SHP77 treated with DMSO at 0.1 percent for 48 hours (cell line): ENCODE results near the gene EIF4G3.
A peak's percentile ranks its signal among the peaks of the same experiment; 100 is the strongest.

Experiments
- DNase-seq: peaks from one replicate; lab custom pipeline; 2025; lab: John Stamatoyannopoulos, UW

Gene EIF4G3

DNA sequence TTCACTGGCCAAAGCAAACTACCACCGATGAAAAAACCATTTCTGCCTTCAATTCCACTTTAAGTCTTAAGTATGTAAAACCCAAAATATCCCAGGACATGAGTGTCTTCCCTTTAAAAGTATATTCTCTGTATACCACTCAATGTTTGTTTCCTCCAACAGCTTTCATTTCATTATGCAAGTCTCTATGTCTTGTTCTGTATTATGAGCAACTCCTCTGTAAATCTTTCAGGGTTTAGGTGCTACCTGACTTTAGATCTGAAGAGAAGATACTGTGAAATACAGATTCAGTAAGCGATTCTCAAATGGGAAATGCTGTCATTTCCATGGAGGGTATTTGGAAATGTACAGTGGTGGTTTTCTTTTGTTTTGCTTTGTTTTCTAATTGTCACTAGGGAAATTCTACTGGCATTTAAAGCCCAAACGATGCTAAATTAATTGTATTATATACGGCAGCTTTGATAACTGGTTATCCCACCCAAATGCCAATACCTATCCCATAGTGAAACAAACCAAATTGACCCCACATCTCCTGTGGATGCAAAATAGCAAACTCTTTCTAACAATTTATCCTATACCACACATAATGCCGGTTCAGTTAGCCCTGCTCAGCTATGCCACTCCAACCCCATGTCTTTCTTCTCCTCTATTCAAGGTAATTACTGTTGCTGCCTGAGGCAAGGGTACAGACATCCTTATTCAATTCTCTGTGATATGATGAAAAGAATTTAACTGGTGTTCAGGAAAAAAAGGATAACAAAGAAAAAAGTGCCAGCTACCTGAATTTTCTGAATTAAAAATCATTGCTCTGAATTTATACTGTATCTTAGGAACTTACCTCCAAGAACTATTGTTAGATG lies 182.8 kb downstream of the EIF4G3 start:
- DNase-seq: no peak

DNA sequence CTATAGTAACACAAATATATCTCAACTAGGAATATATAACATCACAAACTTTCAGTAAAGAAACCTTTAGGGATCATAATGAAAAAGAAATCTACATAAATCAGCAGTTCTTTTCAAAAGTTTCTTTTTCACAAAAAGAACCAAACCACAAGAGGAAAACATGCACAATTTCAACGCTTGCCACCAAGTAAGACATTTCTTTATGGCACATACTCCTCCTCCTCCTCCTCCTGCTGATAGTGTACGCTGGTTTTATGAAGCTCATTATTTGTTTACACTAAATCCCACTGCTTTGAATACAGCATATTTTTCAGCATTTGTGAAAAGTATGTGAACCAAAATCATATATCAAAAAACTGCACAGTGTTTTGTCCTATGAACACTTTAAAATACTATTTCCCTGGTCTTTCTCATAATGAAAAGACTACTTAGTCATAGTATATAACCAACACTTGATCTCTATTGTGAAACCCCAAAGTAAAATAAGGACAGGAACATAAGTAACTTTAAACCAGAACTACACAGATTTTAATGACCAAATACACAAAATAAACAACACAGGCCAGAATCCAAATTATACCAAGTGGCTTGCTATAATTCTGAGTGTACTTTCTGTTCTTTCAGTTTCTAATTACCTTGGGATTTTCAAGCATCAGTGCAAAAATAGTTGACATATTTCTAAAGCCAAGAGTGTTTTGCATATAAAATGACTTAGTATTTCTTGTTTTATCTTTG lies 184.2 kb downstream of the EIF4G3 start:
- DNase-seq: no peak

DNA sequence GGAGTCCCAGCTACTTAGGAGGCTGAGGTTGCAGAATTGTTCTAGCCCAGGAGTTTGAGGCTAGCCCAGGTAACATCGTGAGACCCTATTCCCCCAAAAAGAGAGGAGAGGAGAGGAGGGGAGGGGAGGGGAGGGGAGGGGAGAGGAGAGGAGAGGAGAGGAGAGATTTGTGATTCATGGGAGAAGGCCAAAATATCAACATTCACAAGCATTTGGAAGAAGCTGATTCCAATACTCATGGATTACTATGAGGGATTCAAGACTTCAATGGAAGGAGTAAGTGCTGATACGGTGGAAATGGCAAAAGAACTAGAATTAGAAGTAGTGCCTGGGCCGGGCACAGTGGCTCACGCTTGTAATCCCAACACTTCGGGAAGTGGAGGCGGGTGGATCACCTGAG lies 187.8 kb downstream of the EIF4G3 start:
- no peak for DNase-seq

DNA sequence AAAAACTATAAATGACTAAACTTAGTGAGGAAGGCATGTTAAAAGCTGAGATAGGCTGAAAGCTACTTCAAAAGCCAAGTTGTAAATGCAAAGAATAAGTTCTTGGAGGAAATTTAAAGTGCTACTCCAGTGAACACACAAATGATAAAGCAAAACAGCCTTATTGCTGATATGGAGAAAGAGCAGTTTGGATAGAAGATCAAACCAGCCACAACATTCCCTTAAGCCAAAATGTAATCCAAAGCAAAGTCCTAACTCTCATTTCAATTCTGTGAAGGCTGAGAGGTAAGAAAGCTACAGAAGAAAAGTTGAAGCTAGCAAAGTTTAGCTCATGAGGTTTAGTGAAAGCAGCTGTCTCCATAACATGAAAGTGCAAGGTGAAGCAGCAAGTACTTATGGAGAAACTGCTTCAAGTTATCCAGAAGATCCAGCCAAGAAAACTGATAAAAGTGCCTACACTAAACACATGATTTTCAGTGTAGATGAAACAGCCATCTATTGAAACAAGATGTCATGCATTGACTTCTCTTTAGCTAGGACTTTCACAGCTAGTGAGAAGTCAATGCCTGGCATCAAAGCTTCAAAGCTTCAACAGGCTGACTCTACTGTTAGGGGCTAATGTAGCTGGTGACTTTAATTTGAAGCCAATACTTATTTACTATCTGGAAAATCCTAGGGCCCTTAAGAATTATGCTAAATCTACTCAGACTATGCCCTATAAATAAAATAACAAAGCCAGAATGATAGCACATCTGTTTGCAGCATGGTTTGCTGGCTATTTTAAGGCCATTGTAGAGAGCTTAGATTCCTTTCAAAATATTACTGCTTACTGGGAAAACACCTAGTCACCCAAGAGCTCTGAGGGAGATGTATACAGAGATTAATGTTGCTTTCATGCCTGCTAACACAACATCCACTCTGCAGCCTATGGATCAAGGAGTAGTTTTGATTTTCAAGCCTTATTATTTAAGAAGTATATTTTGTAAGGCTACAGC lies 188.6 kb downstream of the EIF4G3 start:
- DNase-seq: no peak

DNA sequence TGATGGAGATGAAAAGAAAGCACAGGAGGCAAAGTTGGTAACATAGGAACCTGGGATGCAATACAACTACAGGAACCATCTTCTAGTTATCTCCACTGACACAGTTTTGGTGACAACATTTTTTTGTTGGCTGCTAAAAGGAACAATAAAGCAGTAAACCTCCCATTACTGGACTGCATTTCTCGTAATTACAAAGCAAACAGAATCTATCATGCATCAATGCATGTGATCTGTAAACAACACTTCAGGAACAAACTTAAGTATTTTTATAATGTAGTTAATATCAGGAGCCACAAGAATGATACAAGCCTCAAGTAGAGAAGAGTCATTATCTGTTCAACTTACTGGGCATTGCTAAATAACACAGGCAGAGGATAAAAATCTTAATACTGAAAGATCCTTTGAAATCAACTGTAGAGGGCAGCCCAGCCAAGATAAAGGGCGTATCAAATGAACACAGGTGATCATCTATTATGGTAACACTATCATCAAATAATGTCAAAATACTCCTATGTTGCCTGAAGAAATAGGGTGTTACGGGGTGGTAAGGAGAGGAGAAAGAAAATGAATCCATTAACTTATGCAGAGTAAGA lies 193.3 kb downstream of the EIF4G3 start:
- no peak for DNase-seq

DNA sequence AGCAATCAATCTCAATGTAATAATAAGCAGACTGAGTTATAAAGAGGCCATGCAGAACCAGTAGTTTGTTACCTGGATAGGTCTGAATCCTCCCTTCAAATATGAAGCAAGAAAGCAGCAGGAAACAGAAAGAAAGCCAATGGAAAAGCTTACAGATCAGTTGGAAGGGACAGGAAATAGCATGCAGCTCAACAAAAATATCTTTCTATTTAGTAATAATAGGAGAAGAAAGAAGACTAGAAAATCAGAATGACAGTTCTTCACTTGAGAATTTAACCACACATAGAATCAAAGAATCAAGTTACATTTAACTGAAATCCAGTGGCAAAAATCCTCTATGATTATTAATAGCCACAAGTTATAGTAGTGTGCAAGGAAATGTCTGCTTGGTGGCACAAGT lies 194.4 kb downstream of the EIF4G3 start:
- DNase-seq: no peak

DNA sequence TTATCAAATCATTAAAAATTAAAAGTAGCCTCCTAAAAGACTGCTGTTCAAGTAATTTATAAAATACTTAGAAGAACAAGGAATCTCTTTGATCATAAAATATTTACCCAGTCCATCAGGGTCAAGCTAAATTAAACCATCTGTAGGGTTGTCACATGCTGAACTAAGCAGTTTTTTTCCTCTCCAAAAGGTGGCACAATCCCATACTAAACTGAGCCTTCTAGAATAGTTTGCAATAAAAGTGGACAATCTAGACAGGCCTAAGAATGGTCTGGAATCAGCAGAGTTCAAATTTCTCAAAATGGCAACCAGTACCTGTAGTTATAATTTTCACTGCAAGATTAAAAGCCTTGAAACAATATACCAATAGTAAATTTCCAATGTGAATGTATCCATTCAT lies 194.8 kb downstream of the EIF4G3 start:
- peak; percentile 2 for DNase-seq

DNA sequence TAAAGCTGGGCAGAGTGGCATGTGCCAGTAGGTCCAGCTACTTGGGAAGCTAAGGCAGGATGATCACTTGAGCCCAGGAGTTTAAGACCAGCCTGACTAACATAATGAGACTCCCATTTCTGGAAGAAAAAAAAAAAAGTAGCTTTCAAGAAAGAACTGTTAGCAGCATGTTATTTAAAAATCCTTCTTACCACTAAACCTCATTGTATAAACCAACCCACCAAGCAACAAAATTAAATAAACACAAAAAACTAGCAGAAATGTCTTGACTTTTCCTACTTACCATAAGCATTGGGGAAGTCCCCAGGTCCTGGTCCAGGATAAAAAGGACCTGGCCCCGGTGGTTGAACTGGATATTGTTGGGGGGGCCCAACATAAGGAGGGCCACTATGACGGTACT lies 196.6 kb downstream of the EIF4G3 start:
- DNase-seq: no peak

DNA sequence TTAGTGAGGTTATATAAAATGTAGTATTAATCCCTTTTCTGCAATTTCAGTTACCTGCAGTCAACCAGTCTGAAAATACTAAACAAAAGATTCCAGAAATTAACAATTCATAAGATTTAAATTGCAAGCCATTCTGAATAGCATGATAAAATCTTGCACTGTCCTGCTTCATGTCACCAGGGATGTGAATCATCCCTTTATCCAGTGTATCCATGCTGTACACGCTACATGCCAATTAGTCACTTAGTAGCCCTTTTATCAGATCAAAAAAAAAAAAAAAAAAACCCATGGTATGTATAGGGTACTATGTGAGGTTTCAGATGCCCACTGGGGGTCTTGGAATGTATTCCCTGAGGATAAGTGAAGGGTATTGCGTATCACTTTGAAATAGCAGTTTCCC lies 198.3 kb downstream of the EIF4G3 start:
- DNase-seq: no peak

DNA sequence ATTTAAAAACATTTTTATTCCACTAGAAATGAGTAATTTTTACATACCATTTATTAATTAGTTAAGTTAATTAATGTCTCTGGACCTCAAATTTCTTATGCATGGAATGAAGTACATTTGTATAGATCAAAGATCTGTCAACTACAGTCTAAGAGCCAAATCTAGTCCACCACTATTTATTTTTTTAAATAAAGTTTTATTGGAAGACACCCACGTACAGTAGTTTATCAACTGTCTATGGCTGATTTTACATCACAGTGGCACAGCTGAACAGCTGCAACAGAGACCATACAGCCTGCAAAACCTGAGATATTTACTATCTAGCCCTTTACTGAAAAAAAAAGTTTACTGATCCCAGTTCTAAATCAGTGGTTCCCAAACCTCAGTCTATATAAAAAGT lies 201.0 kb downstream of the EIF4G3 start:
- DNase-seq: no peak

DNA sequence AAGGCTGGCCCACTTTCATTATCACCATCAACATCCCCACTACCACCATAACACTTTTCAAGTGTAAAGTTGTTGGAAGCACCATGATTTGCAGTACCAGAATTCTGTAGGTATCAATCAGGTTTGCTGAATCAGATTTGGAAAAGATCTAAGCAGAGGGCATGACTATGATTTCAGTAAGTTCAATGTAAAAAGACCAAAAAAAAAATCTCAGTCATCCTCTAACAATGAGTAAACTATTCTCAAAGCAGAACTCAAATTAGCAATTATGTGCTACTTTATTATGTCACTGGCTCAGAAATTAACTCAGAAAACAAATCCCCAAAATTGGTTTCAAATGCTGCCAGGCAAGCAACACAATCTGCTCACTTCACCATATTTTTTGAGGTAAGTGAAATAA lies 201.7 kb downstream of the EIF4G3 start:
- DNase-seq: no peak

DNA sequence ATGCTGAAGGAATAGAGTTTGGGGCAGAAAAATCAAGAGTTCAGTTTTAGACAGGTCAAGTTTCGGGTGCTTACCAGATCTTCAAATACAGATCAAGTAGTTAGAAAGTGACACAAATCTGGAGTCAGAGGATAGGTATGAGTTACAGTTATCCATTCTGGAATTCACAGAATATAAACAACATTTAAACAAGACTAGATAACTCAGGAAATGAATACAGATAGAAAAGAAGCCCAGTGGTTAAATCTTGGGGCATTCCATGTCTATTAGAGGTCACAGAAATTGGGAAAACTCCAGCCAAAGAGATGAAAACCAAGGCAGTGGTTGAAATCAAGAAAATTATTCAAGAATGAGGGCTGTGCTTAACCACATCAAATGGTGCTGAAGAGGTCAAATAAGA lies 202.6 kb downstream of the EIF4G3 start:
- DNase-seq: no peak

DNA sequence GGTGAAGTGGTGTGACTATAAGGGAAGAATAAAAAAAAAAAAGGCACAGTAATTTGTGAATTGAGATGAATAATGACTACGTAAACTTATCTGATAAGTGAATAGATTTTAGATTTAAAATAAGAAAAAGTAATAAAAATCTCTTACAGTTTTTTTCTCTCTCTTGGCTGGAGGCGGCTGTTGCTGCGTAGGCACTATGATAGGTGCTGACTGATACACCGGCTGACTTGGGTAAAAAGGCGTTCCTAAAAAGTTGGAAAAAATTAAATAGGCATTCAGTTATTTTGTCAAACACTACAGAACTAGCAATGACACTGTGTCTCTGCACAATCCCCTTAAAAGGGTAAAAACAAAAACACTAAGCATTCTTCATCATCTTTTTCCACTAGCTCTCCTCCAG lies 203.8 kb downstream of the EIF4G3 start:
- DNase-seq: no peak

DNA sequence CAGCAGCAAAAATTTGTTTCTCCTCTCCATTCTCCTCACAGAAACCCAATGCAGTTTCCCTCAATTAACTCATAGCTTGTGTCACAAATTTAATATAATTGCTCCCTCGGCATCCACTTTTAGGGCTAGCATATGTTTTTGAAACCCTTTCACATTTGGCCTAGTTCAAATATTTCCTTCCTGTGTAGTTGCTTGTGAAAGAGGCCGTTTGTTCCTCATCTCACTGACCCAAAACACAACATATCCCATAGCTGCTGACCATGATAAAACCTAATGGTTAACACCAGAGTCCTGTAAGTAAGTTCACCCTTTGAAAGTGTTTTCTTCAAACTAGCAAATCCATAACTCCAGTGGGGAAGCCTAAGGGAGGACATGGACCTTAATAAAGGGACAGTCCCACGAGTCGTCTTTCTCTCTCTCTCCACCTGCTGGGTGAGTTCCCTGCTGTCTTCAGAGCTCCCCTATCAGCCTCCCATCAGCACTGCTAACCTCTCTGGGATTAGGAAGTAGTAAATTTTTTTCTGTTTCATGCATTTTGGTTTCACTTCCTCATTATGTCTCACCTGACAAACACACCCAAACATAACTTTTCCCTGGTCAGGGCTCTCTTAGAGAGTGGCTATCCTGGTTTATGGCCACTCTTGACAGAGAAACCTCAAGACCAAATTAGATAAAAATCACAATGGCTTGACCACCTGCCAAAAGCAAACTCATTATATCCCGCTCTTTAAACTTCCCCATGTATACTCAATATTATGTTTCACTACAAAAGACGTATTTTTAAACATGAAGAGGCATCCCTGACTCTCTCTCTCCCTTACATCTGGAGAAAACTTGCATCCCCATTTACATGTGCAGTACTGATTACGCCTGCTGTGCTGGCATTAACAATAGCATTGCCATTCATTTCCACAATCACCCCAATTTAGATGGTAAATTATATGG lies 211.9 kb downstream of the EIF4G3 start:
- DNase-seq: peak; percentile 89

DNA sequence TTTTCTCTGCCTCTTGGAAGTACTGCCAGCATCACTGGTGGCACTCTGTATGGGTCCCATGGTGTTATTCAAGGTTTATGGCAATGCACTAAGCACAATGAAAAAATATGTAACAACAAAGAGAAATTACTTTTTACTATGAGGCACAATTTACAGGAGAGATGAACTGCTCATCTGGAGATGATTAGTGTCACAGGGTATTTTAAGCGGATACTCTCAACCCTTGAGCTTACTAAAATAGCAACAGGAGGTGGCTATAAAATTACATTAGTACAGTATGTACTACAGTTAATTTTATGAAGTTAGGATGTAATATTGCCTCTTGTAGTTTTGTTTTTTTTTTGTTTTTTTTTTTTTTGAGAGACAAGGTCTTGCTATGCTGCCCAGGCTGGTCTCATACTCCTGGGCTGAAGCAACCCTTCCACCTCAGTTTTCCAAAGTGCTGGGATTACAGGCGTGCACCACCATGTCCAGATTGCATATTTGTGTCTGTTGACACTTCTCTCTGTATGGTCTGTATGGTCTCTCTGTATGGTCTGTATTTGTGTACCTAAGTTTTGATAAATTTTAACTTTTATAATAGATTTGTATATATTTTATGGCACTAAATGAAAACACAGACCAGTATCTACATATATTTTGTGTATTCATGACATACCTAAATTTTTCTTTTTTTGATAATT lies 214.0 kb downstream of the EIF4G3 start:
- DNase-seq: no peak

DNA sequence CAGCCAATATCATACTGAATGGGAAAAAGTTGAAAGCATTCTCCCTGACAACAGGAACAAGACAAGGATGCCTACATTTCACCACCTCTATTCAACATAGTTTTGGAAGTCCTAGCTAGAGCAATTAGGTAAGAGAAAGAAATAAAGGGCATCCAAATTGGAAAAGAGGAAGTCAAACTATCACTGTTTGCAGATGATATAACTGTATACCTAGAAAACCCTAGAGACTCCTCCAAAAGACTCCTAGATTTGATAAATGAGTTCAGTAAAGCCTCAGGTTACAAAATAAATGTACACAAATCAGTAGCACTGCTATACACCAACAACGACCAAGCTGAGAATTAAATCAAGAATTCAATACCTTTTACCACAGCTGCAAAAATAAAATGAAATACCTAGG lies 218.3 kb downstream of the EIF4G3 start:
- no peak for DNase-seq

DNA sequence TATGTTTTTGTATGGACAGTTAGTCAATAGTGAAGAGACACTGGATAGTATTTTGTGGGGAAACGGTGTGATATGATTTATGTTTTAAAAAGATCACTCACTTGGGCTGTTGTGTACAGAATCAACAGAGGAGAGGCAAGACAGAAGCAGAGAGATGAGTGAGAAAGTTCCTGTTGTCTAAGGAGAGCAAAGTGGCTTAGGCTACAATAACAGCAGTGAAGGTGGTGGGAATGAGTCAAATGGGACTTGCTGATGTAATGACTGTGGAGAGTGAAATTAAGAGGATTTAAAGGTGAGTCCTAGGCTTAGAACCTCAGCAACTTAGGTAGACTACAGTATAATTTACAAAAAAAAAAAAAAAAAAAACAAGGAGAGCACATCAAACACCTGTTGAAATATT lies 220.4 kb downstream of the EIF4G3 start:
- no peak for DNase-seq

DNA sequence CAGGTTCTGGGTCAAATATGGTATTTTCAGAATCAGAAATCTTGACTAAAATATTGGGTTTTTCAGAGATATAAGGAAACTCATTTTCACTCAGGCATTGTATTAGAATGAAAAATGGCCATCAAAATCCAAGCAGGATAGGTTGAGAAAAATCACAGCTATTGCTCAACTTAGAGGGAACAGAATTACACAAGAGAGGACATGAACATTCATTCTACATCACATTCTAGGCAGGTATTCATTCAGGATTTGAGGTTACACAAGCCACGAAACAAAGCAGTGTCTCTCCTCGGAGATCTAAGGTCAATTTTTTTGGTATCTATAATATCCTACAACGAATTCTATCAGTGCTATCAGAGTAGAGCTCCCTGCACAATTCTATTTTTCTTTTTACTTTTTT lies 226.0 kb downstream of the EIF4G3 start:
- no peak for DNase-seq

DNA sequence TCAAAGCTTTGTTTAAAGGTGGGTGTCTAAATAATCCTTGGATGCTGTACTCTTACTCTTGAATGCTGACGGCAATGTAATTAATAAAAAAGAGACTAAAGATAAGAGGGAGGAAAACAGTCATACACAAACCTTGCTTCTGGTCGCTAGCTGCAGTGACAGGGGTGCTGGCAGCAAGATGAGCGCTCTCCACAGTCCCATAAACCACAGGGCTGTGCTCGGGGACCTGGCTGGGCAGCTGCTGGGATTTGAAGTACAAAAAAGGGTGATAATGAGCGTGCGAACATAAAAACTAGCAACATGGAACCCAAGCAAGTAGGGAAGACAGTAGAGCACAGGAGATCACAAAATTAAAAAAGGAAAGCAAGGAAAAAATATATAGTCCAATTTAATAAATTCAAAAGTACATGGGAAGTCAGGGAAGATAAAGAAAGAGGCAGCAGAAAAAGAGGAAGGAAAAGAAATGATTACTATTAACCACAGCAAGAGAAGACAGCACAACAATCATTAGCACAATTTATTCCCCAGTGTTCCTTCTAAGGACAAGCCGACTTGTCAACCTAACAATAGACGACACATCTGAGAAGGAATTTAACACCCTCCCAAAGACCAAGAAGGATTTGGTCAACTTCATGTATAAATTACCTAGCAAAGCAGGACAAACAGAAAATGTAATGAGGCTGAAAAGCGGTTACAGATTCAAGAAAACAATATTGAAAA lies 226.7 kb downstream of the EIF4G3 start:
- no peak for DNase-seq

DNA sequence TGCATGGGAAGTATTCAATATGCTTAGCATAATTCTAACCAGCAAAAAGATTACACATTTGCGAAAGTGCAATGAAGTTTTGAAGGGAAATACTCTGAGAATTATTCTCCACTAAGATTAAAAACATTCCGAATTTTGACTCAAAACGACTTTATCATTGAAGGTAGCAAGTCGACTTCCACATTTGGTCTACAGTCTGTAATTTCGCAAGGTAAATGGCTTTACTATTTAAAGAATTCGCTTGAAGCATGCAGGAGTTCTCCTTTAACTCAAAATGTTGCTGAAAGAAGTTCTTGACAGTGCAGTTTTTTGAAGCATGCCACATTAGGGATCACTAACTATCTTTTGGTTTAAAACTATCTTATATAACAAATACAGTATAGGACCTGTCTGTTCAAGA lies 228.6 kb downstream of the EIF4G3 start:
- no peak for DNase-seq
